HEK293 (cell line): ENCODE results near the gene ZNF865.

Experiments used
- CTCF ChIA-PET: fragments of 350-600 bp; formaldehyde crosslinking; extraction: SDS; loops from one replicate; lab custom pipeline; 2021; ENCODE audit warnings: antibody characterized with exemption; lab: Yijun Ruan, JAX
- POLR2A ChIA-PET: fragments of 300-600 bp; formaldehyde crosslinking; extraction: SDS; loops from one replicate; lab custom pipeline; 2020; ENCODE audit warnings: antibody characterized with exemption, inconsistent platforms; lab: Yijun Ruan, JAX
- H3K27ac ChIP-seq: fragments of 200-500 bp; sonication (Bioruptor generic); 2 replicates; pipeline ENCODE4 v1.5.1; 2014; ENCODE audit warnings: low read depth, low read length, control low read depth, inconsistent platforms; ENCODE audit errors: extremely low read depth
- H3K36me3 ChIP-seq, 2 experiments: fragments of 200-500 bp in 1 of 2; sonication (Bioruptor generic) in 1 of 2; 1 replicate in 1 of 2; 2 replicates in 1 of 2; pipeline ENCODE4 v1.5.1; 2014 to 2017; ENCODE audit warnings: inconsistent platforms in 2 of 2, low read length in 2 of 2; ENCODE audit not compliant: control insufficient read depth in 2 of 2, insufficient read depth in 1 of 2
- H3K4me1 ChIP-seq: fragments of 200-500 bp; sonication (Bioruptor generic); 2 replicates; pipeline ENCODE4 v1.5.1; 2014; ENCODE audit warnings: mild to moderate bottlenecking, low read length, inconsistent platforms; ENCODE audit not compliant: control insufficient read depth, insufficient read depth
- H3K4me3 ChIP-seq: 2 replicates; pipeline ENCODE4 v1.5.1; 2011; ENCODE audit warnings: low read depth, mild to moderate bottlenecking, control low read depth, low read length, moderate library complexity
- H3K9me3 ChIP-seq: fragments of 200-500 bp; sonication (Bioruptor generic); 2 replicates; pipeline ENCODE4 v1.5.1; 2014; ENCODE audit warnings: low read depth, low read length, inconsistent platforms; ENCODE audit not compliant: control insufficient read depth, insufficient read depth
- IKZF3 ChIP-seq: fragments of 450-650 bp; IDR thresholded peaks from 2 replicates; pipeline ENCODE4 v1.5.0; 2018; ENCODE audit warnings: missing biosample characterization, mild to moderate bottlenecking, missing genetic modification characterization, moderate library complexity
- KLF9 ChIP-seq: fragments of 450-650 bp; formaldehyde crosslinking; IDR thresholded peaks from 2 replicates; pipeline ENCODE4 v1.5.1; 2016; ENCODE audit warnings: missing biosample characterization, missing genetic modification characterization, low read depth
- OVOL3 ChIP-seq: fragments of 450-650 bp; formaldehyde crosslinking; IDR thresholded peaks from 2 replicates; pipeline ENCODE4 v1.5.1; 2016; ENCODE audit warnings: missing biosample characterization, missing genetic modification characterization
- PRDM2 ChIP-seq: fragments of 450-650 bp; formaldehyde crosslinking; IDR thresholded peaks from 2 replicates; pipeline ENCODE4 v1.5.1; 2016; ENCODE audit warnings: missing biosample characterization, missing genetic modification characterization, borderline replicate concordance
- SP2 ChIP-seq: fragments of 450-650 bp; formaldehyde crosslinking; IDR thresholded peaks from 2 replicates; pipeline ENCODE4 v1.5.1; 2016; ENCODE audit warnings: missing biosample characterization, missing genetic modification characterization
- ZBTB26 ChIP-seq: fragments of 450-650 bp; formaldehyde crosslinking; optimal IDR thresholded peaks from 2 replicates; pipeline ENCODE3; 2016; ENCODE audit warnings: missing biosample characterization, mild to moderate bottlenecking, missing genetic modification characterization
- ZNF138 ChIP-seq: fragments of 450-650 bp; formaldehyde crosslinking; IDR thresholded peaks from 2 replicates; pipeline ENCODE4 v1.5.1; 2016; ENCODE audit warnings: missing biosample characterization, missing genetic modification characterization, borderline replicate concordance
- ZNF19 ChIP-seq: fragments of 450-650 bp; formaldehyde crosslinking; IDR thresholded peaks from 2 replicates; pipeline ENCODE4; 2016; ENCODE audit warnings: missing biosample characterization, missing genetic modification characterization, low read depth
- ZNF274 ChIP-seq, 2 experiments: fragments of 200-500 bp in 1 of 2; fragments of 450-650 bp in 1 of 2; sonication (Bioruptor generic) in 1 of 2; formaldehyde crosslinking in 1 of 2; IDR thresholded peaks; 2 replicates each; pipeline versions ENCODE4 v1.5.1 to v1.6.1; 2014 to 2016; ENCODE audit warnings: borderline replicate concordance in 1 of 2, inconsistent platforms in 1 of 2, low read length in 1 of 2, missing biosample characterization in 1 of 2, missing genetic modification characterization in 1 of 2
- ZNF280D ChIP-seq: fragments of 450-650 bp; formaldehyde crosslinking; IDR thresholded peaks from 2 replicates; pipeline ENCODE4 v1.5.1; 2016; ENCODE audit warnings: missing biosample characterization, missing genetic modification characterization
- ZNF324 ChIP-seq: fragments of 450-650 bp; formaldehyde crosslinking; IDR thresholded peaks from 2 replicates; pipeline ENCODE4 v1.5.1; 2016; ENCODE audit warnings: missing biosample characterization, missing genetic modification characterization
- ZNF335 ChIP-seq: fragments of 450-650 bp; formaldehyde crosslinking; conservative IDR thresholded peaks from 2 replicates; pipeline ENCODE4 v1.5.1; 2016; ENCODE audit warnings: missing biosample characterization, missing genetic modification characterization
- ZNF366 ChIP-seq: fragments of 450-650 bp; formaldehyde crosslinking; conservative IDR thresholded peaks from 2 replicates; pipeline ENCODE4 v1.5.1; 2016; ENCODE audit warnings: missing biosample characterization, missing genetic modification characterization
- ZNF37A ChIP-seq: fragments of 450-650 bp; IDR thresholded peaks from 2 replicates; pipeline ENCODE4 v1.5.1; 2018; ENCODE audit warnings: missing biosample characterization, missing genetic modification characterization
- ZNF398 ChIP-seq: fragments of 450-650 bp; formaldehyde crosslinking; IDR thresholded peaks from 2 replicates; pipeline ENCODE4 v1.5.1; 2017; ENCODE audit warnings: missing biosample characterization, missing genetic modification characterization
- ZNF560 ChIP-seq: fragments of 450-650 bp; formaldehyde crosslinking; IDR thresholded peaks from 2 replicates; pipeline ENCODE4 v1.5.1; 2017; ENCODE audit warnings: missing biosample characterization, missing genetic modification characterization, borderline replicate concordance
- ZNF596 ChIP-seq: fragments of 450-650 bp; IDR thresholded peaks from 2 replicates; pipeline ENCODE4 v1.5.0; 2018; ENCODE audit warnings: missing biosample characterization, mild to moderate bottlenecking, missing genetic modification characterization, moderate library complexity
- ZNF610 ChIP-seq: fragments of 450-650 bp; formaldehyde crosslinking; IDR thresholded peaks from 2 replicates; pipeline ENCODE4 v1.5.1; 2016; ENCODE audit warnings: missing biosample characterization, missing genetic modification characterization, borderline replicate concordance
- ZNF704 ChIP-seq: fragments of 450-650 bp; formaldehyde crosslinking; IDR thresholded peaks from 2 replicates; pipeline ENCODE4 v1.5.1; 2016; ENCODE audit warnings: missing biosample characterization, missing genetic modification characterization
- ZSCAN23 ChIP-seq: fragments of 450-650 bp; formaldehyde crosslinking; IDR thresholded peaks from 2 replicates; pipeline ENCODE4 v1.5.1; 2016; ENCODE audit warnings: missing biosample characterization, missing genetic modification characterization

Gene ZNF865

GRCh38 chr19:55625004-55625326, 19.5 kb downstream of the ZNF865 start (continued):
- TF ChIP-seq ZNF280D (tag by site-specific recombination), result peak; percentile 50; the same call in 1 of the 2 replicates
- no peak for TF ChIP-seq PRDM2
- TF ChIP-seq ZSCAN23 (tag by site-specific recombination), result no peak
- TF ChIP-seq ZNF704 (tag by site-specific recombination), result no peak
- no peak for TF ChIP-seq ZNF19 (tag by site-specific recombination)
- TF ChIP-seq ZNF335 (tag by site-specific recombination), result peak; percentile 7; the same call in 1 of the 2 replicates

- POLR2A ChIA-PET, result interaction anchor here (0.6 to 3.5 kb wide), 2 partner anchors 26 to 167 kb away, joined by 7 to 34 read pairs; partner anchors contain the start of genes FIZ1 and ZNF524
- Histone ChIP-seq H3K4me1 (peaks cover 5% of the 10 kb centered on the region), H3K27ac (no peak overlapping the region), H3K9me3 (no peaks in the 10 kb centered on the region), H3K36me3 (no peaks in the 10 kb centered on the region), H3K4me3 (no peak overlapping the region)
- CTCF ChIA-PET, result interaction anchor here (0.5 to 5.3 kb wide), 12 partner anchors 12 to 537 kb away, joined by 3 to 30 read pairs (median 4); partner anchors contain the start of gene ZNF865
- TF ChIP-seq ZNF596 (tag by site-specific recombination) (no peak), ZNF324 (tag by site-specific recombination) (no peak), ZNF274 (IDR thresholded peaks at IDR 0.05; ENCODE audit: low read length) (no peak), ZNF274 (tag by site-specific recombination; IDR thresholded peaks at IDR 0.05; ENCODE audit: borderline replicate concordance) (no peak), ZNF560 (no peak), ZNF366 (no peak), ZBTB26 (tag by site-specific recombination) (no peak), KLF9 (no peak), ZNF610 (no peak), ZNF37A (tag by site-specific recombination) (no peak), ZNF138 (tag by site-specific recombination) (no peak), SP2 (no peak), ZNF398 (tag by site-specific recombination) (no peak), IKZF3 (tag by site-specific recombination) (no peak), OVOL3 (no peak)
Measured at GRCh38 chr19:55626350-55626749, 20.9 kb downstream of the ZNF865 start.
